OCI-LY7 (cell line): Measurements from ENCODE around the gene IFNL3. TPM values are rescaled to one million over a fixed set of nuclear protein-coding genes. Genes with fewer than 3 reads are reported as not detected.
"Not testable (repeated sequence)": the region's sequence is repeated elsewhere in the genome, so short reads cannot be mapped to it uniquely, and the experiment has no call there.

Experiments used
- BruUV-seq: library from RNA; stranded (reverse); fragments of 400-500 nt; replicated peaks from 2 replicates; lab custom pipeline; 2021; lab: Mats Ljungman, UMichigan
- CTCF ChIA-PET: fragments of 300-600 bp; sonication (Branson Sonifier 250); formaldehyde crosslinking; loops from one replicate; lab custom pipeline; 2022; ENCODE audit warnings: antibody characterized with exemption; ENCODE audit not compliant: unreplicated experiment; lab: Charles Lee
- POLR2A ChIA-PET: fragments of 300-600 bp; sonication (Branson Sonifier 250); formaldehyde crosslinking; loops from one replicate; lab custom pipeline; 2022; ENCODE audit warnings: antibody characterized with exemption; lab: Charles Lee
- DNase-seq: peaks from one replicate; pipeline ENCODE4 v3.0.0-alpha.2; 2015; ENCODE audit warnings: low spot score
- H2AFZ ChIP-seq: fragments of 200-600 bp; sonication (generic), shearing (Covaris generic); 2 replicates; pipeline ENCODE4 v1.6.1; 2014; ENCODE audit warnings: mild to moderate bottlenecking, antibody characterized with exemption, low read length, moderate library complexity
- H3K27ac ChIP-seq: fragments of 200-600 bp; sonication (generic); 2 replicates; pipeline ENCODE4 v1.5.1; 2014; ENCODE audit warnings: mixed run types, low read depth, mild to moderate bottlenecking, moderate library complexity, low read length, inconsistent platforms; ENCODE audit not compliant: poor library complexity, severe bottlenecking
- H3K36me3 ChIP-seq: fragments of 200-600 bp; sonication (generic); 2 replicates; pipeline ENCODE4 v1.6.1; 2014; ENCODE audit warnings: mild to moderate bottlenecking, antibody characterized with exemption, low read length, moderate library complexity, mixed read lengths; ENCODE audit not compliant: insufficient read depth
- H3K4me1 ChIP-seq: fragments of 200-600 bp; sonication (generic); 2 replicates; pipeline ENCODE4 v1.5.1; 2014; ENCODE audit warnings: mild to moderate bottlenecking, low read length; ENCODE audit not compliant: insufficient read depth, poor library complexity, severe bottlenecking
- H3K4me2 ChIP-seq: fragments of 200-600 bp; sonication (generic); 2 replicates; pipeline ENCODE4 v1.6.1; 2014; ENCODE audit warnings: mild to moderate bottlenecking, low read length
- H3K4me3 ChIP-seq: fragments of 200-600 bp; sonication (generic); 2 replicates; pipeline ENCODE4 v1.5.1; 2014; ENCODE audit warnings: mild to moderate bottlenecking, low read depth, low read length; ENCODE audit not compliant: poor library complexity, severe bottlenecking
- H3K79me2 ChIP-seq: fragments of 200-600 bp; sonication (generic); 2 replicates; pipeline ENCODE4 v1.6.1; 2016; ENCODE audit warnings: low read depth, mild to moderate bottlenecking, low read length, moderate library complexity, mixed read lengths; ENCODE audit not compliant: insufficient read depth
- H3K9me2 ChIP-seq: fragments of 200-600 bp; sonication (generic); 2 replicates; pipeline ENCODE4 v1.6.1; 2016; ENCODE audit warnings: mild to moderate bottlenecking, low read length, mixed read lengths; ENCODE audit not compliant: insufficient read depth
- H3K9me3 ChIP-seq: fragments of 200-600 bp; sonication (generic); 2 replicates; pipeline ENCODE4 v1.6.1; 2014; ENCODE audit warnings: mild to moderate bottlenecking, mixed run types, low read length, mixed read lengths
- H4K20me1 ChIP-seq: fragments of 200-600 bp; sonication (generic); 2 replicates; pipeline ENCODE4 v1.6.1; 2014; ENCODE audit warnings: mild to moderate bottlenecking, antibody characterized with exemption, low read length, moderate library complexity, mixed read lengths; ENCODE audit not compliant: insufficient read depth
- EZH2phosphoT487 ChIP-seq: fragments of 200-600 bp; sonication (generic); IDR thresholded peaks from 2 replicates; pipeline ENCODE4 v1.6.1; 2018; ENCODE audit warnings: low read depth, borderline replicate concordance, mild to moderate bottlenecking, mixed run types, antibody characterized with exemption, low read length, moderate library complexity, mixed read lengths
- intact Hi-C: fragments of 100-400 bp; cut with micrococcal nuclease; formaldehyde crosslinking; loops from one replicate; pipeline ENCODE4 v1.10.0; 2022; ENCODE audit not compliant: unreplicated experiment
- total RNA-seq, 2 experiments: library from RNA; depleted of rRNA in 1 of 2; stranded (reverse); fragments of >200 nt in 1 of 2; shearing (Covaris generic) in 1 of 2; gene quantifications; 2 replicates each; pipeline ENCODE4 v1.2.3, GENCODE V29; 2014 to 2022
- TF ChIP-seq, protein P1 (sequence below): fragments of 200-600 bp; sonication (generic); conservative IDR thresholded peaks from 2 replicates; pipeline ENCODE4 v1.5.1; 2014; ENCODE audit warnings: mild to moderate bottlenecking, antibody characterized with exemption, low read length, moderate library complexity, mixed read lengths

IFNL3 gene
- total RNA-seq, 2 experiments from 2014 or later = not detected

- H2AFZ ChIP-seq = no peak overlapping the region
- H3K27ac ChIP-seq = no peak overlapping the region
- H3K4me2 ChIP-seq = no peak overlapping the region
- DNase-seq = no peak
- H3K36me3 ChIP-seq = no peaks in the 10 kb centered on the region
- BruUV-seq = no TSS peak
- H3K9me3 ChIP-seq = no peaks in the 10 kb centered on the region
- no peaks in the 10 kb centered on the region for H3K4me1 ChIP-seq
- no peaks in the 10 kb centered on the region for H4K20me1 ChIP-seq
- intact Hi-C loops = no loop called here
- no peak overlapping the region for H3K4me3 ChIP-seq
- TF ChIP-seq EZH2phosphoT487 = no peak
- TF ChIP-seq, protein P1, sequence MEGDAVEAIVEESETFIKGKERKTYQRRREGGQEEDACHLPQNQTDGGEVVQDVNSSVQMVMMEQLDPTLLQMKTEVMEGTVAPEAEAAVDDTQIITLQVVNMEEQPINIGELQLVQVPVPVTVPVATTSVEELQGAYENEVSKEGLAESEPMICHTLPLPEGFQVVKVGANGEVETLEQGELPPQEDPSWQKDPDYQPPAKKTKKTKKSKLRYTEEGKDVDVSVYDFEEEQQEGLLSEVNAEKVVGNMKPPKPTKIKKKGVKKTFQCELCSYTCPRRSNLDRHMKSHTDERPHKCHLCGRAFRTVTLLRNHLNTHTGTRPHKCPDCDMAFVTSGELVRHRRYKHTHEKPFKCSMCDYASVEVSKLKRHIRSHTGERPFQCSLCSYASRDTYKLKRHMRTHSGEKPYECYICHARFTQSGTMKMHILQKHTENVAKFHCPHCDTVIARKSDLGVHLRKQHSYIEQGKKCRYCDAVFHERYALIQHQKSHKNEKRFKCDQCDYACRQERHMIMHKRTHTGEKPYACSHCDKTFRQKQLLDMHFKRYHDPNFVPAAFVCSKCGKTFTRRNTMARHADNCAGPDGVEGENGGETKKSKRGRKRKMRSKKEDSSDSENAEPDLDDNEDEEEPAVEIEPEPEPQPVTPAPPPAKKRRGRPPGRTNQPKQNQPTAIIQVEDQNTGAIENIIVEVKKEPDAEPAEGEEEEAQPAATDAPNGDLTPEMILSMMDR = no peak
- ChIA-PET CTCF (no interaction called here), POLR2A (no interaction called here)
- H3K9me2 ChIP-seq = no peaks in the 10 kb centered on the region
- no peaks in the 10 kb centered on the region for H3K79me2 ChIP-seq
Observed at GRCh38 chr19:39275578-39275977, 30.8 kb upstream of the IFNL3 start.

GRCh38 chr19:39273859-39274258 lies 29.1 kb upstream of the IFNL3 start:
- H3K4me1 ChIP-seq, CTCF ChIA-PET, H3K9me2 ChIP-seq, H3K4me3 ChIP-seq, H3K4me2 ChIP-seq, intact Hi-C loops, H3K9me3 ChIP-seq, H3K36me3 ChIP-seq, H2AFZ ChIP-seq, H3K79me2 ChIP-seq, DNase-seq, BruUV-seq, H4K20me1 ChIP-seq, H3K27ac ChIP-seq, POLR2A ChIA-PET: not testable (repeated sequence)

DNA sequence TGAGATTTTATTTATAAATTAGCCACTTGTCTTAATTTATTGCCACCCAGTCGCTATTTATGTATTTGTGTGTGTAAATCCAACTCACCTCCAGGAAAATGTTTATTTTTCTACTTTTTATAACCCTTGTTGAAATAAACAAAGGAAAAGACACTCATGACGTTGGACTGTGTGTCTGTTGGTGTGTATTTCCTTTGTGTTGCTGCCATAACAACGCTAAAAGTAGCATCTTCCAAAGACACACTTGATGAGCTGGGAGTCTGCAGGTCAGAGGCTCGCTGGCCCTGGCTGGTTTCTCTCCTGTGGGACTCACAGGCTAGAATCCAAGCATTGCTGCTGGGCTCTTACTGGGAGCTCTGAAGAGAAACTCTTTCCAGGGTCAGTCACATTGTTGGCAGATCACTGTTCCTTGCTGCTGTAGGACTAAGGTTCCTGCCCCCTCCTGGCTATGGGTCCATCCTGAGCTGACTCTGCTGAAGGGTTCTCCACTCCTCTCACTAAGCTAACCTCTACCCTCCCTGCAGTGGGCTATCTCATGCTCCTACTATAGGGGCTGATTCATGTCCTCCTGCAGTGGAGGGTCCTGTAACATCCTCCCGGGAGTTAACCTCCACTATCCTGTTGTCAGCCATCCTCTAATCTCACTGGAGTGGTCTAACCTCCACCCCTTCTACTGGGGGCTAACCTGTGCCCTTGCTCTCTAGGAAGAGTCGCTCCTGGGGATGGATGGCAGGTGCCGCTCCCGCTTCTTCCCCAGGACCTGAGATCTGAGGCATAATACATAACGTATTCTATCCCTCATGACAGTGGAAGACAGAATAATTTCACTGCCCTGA lies 25.4 kb upstream of the IFNL3 start:
- ChIA-PET POLR2A (no interaction called here), CTCF (no interaction called here)
- Histone ChIP-seq H3K36me3 (no peaks in the 10 kb centered on the region), H3K4me1 (no peaks in the 10 kb centered on the region), H2AFZ (no peak overlapping the region), H3K4me2 (no peak overlapping the region), H4K20me1 (no peaks in the 10 kb centered on the region), H3K4me3 (no peak overlapping the region), H3K9me3 (no peaks in the 10 kb centered on the region), H3K79me2 (no peaks in the 10 kb centered on the region), H3K9me2 (no peaks in the 10 kb centered on the region), H3K27ac (no peak overlapping the region)
- TF ChIP-seq, protein P1 = no peak
- TF ChIP-seq EZH2phosphoT487 = no peak
- no TSS peak for BruUV-seq
- DNase-seq = no peak
- intact Hi-C loops = no loop called here

DNA sequence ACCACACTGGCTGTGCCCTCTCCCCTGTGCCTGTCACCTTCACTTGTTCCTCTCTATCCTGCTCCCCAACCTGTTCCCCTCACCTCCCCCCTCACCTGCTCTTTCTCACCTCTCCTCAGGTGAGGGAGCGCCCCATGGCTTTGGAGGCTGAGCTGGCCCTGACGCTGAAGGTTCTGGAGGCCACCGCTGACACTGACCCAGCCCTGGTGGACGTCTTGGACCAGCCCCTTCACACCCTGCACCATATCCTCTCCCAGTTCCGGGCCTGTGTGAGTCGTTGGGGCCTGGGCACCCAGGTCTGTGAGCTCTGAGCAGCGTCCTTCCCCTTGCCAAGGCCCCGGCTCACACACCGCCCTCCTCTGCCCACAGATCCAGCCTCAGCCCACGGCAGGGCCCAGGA lies 24.6 kb upstream of the IFNL3 start:
- POLR2A ChIA-PET = not testable (repeated sequence)

DNA sequence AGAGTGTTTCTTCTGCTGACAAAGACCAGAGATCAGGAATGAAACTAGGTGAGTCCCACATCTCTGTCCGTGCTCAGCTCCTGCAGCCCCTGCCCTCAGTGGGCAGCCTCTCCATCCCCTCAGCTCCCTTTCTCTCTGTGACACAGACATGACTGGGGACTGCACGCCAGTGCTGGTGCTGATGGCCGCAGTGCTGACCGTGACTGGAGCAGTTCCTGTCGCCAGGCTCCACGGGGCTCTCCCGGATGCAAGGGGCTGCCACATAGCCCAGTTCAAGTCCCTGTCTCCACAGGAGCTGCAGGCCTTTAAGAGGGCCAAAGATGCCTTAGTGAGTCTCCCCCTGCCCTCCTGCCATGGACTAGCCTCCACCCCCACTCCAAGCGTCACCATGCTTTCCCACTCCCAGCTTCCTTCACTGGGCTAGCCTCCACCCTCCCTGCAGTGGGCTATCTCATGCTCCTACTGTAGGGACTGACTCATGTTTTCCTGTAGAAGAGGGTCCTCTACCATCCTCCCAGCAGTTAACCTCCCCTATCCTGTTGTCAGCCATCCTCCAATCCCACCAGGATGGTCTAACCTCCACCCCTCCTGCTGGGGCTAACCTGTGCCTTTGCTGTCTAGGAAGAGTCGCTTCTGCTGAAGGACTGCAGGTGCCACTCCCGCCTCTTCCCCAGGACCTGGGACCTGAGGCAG lies 23.9 kb upstream of the IFNL3 start:
- BruUV-seq, H3K36me3 ChIP-seq, H3K9me2 ChIP-seq, H3K9me3 ChIP-seq, H3K4me3 ChIP-seq, H3K4me1 ChIP-seq, H4K20me1 ChIP-seq, DNase-seq, H3K79me2 ChIP-seq, H3K27ac ChIP-seq, intact Hi-C loops, POLR2A ChIA-PET, H2AFZ ChIP-seq, H3K4me2 ChIP-seq: not testable (repeated sequence)
- CTCF ChIA-PET = interaction anchor here (0.5 kb wide), 1 partner anchor 898 kb away, joined by 3 read pairs; no protein-coding TSS in a partner anchor

More for the DNA sequence above, 24.6 kb upstream of the IFNL3 start:
- H3K4me1 ChIP-seq, CTCF ChIA-PET, BruUV-seq, H3K79me2 ChIP-seq, H3K9me2 ChIP-seq, H3K9me3 ChIP-seq, H3K4me3 ChIP-seq, DNase-seq, H2AFZ ChIP-seq, H4K20me1 ChIP-seq, H3K36me3 ChIP-seq, H3K27ac ChIP-seq, H3K4me2 ChIP-seq, intact Hi-C loops: not testable (repeated sequence)
